Stimulated activated naive CD8-positive, alpha-beta T cell treated with anti-CD3 and anti-CD28 coated beads, Interleukin-15, amount 100 ng/mL, for 72 hours (primary cell): Measurements from ENCODE around the gene FBXW7.
A peak's percentile ranks its signal among the peaks of the same experiment; 100 is the strongest.

Source experiments
- ATAC-seq: fragments of 150-1000 bp; cut with Tn5 transposase; 2 replicates; pipeline ENCODE4 v1.10.0; 2021; ENCODE audit warnings: mild to moderate bottlenecking, moderate library complexity
- DNase-seq, 2 donors: peaks; one replicate each; pipeline ENCODE4 v3.0.0; 2021 to 2022
- H3K27ac Mint-ChIP-seq, 2 donors: one replicate each; pipeline ENCODE4 v1.8.0; 2022; ENCODE audit warnings: mild to moderate bottlenecking in 2 of 2, mixed read lengths in 2 of 2, moderate library complexity in 2 of 2
- H3K27me3 Mint-ChIP-seq: one replicate; pipeline ENCODE4 v1.8.0; 2022; ENCODE audit warnings: mixed read lengths
- H3K4me1 Mint-ChIP-seq: one replicate; pipeline ENCODE4 v1.8.0; 2022; ENCODE audit warnings: mild to moderate bottlenecking, mixed read lengths
- H3K4me3 Mint-ChIP-seq, 2 donors: one replicate each; pipeline ENCODE4 v1.8.0; 2022; ENCODE audit warnings: mild to moderate bottlenecking in 2 of 2, mixed read lengths in 2 of 2, moderate library complexity in 1 of 2
- H3K9me3 Mint-ChIP-seq, 2 donors: one replicate each; pipeline ENCODE4 v1.8.0; 2022; ENCODE audit warnings: mixed read lengths in 2 of 2

FBXW7 gene

GRCh38 chr4:152417673-152418072, 118.2 kb downstream of the FBXW7 start:
- H3K27me3 Mint-ChIP-seq: no peaks in the 10 kb centered on the region
- H3K4me1 Mint-ChIP-seq: peaks cover 29% of the 10 kb centered on the region
- H3K27ac Mint-ChIP-seq: no peak overlapping the region
- no peak for ATAC-seq
- no peaks in the 10 kb centered on the region for H3K9me3 Mint-ChIP-seq
- no peak for DNase-seq
- no peak overlapping the region for H3K4me3 Mint-ChIP-seq

DNA sequence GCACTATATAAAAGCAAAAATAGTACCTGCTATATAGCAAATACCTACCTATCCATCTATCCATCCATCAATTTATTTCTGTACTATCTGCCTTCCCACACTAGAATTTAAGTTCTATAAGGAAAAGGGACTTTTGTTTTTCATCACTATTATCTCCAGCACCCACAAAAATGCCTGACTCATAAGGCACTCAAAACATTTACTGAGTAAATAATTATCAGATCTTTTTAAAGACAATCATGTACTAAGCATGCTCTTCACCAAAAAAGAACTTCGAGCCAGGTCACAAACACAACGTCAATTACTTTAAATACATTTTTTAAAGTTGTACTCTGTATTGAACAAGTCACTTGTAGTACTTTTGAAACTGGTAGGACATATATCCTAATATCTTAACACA, 119.9 kb downstream of the FBXW7 start:
- ATAC-seq (no peak), DNase-seq (no peak)
- Mint-ChIP-seq H3K4me1 (peaks cover 22% of the 10 kb centered on the region), H3K9me3 (no peaks in the 10 kb centered on the region), H3K27ac (peak overlapping the region in 1 of 2 donors; percentile 24), H3K27me3 (no peaks in the 10 kb centered on the region), H3K4me3 (no peak overlapping the region)

- DNase-seq (peak; percentile 11 to 14), ATAC-seq (peak; percentile 43)
- no peak overlapping the region for H3K4me3 Mint-ChIP-seq
- H3K4me1 Mint-ChIP-seq: peaks cover 6% of the 10 kb centered on the region
- H3K27me3 Mint-ChIP-seq: no peaks in the 10 kb centered on the region
- H3K27ac Mint-ChIP-seq: no peak overlapping the region
- H3K9me3 Mint-ChIP-seq: no peaks in the 10 kb centered on the region
Measured at GRCh38 chr4:152408514-152409327, 127.2 kb downstream of the FBXW7 start.

DNA sequence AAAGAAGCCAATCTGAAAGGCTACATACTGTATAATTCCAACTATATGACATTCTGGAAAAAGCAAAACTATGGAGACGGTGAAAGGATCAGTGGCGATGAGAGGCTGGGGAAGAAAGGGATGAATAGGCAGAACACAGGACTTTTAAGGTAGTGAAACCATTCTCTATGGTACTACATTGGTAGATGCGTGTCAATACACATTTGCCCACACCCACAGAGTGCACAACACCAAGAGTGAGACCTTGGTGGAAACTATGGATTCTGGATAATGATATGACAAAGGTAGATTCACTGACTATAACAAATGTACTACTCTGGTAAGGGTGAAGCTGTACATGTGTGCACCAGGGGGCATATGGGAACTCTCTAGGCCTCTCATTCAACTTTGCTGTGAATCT, 134.5 kb downstream of the FBXW7 start:
- no peaks in the 10 kb centered on the region for H3K27me3 Mint-ChIP-seq
- DNase-seq (no peak), ATAC-seq (no peak)
- no peak overlapping the region for H3K4me3 Mint-ChIP-seq
- H3K27ac Mint-ChIP-seq: no peak overlapping the region
- H3K4me1 Mint-ChIP-seq: peaks cover 31% of the 10 kb centered on the region
- no peaks in the 10 kb centered on the region for H3K9me3 Mint-ChIP-seq

GRCh38 chr4:152399246-152399645, 136.6 kb downstream of the FBXW7 start:
- Mint-ChIP-seq H3K9me3 (no peaks in the 10 kb centered on the region), H3K27ac (no peak overlapping the region), H3K27me3 (no peaks in the 10 kb centered on the region), H3K4me3 (no peak overlapping the region), H3K4me1 (peaks cover 43% of the 10 kb centered on the region)
- DNase-seq: no peak
- peak; percentile 33 for ATAC-seq

GRCh38 chr4:152398060-152398459, 137.8 kb downstream of the FBXW7 start:
- no peak for ATAC-seq
- H3K4me3 Mint-ChIP-seq: no peak overlapping the region
- no peaks in the 10 kb centered on the region for H3K9me3 Mint-ChIP-seq
- H3K27ac Mint-ChIP-seq: no peak overlapping the region
- no peak for DNase-seq
- peaks cover 50% of the 10 kb centered on the region for H3K4me1 Mint-ChIP-seq
- no peaks in the 10 kb centered on the region for H3K27me3 Mint-ChIP-seq

- ATAC-seq: no peak
- H3K9me3 Mint-ChIP-seq: no peaks in the 10 kb centered on the region
- no peak overlapping the region for H3K27ac Mint-ChIP-seq
- H3K4me3 Mint-ChIP-seq: no peak overlapping the region
- peaks cover 40% of the 10 kb centered on the region for H3K4me1 Mint-ChIP-seq
- no peaks in the 10 kb centered on the region for H3K27me3 Mint-ChIP-seq
- no peak for DNase-seq
Measured at GRCh38 chr4:152394791-152395190, 141.1 kb downstream of the FBXW7 start.

- peak overlapping the region in 1 of 2 donors; percentile 12 for H3K27ac Mint-ChIP-seq
- no peak for DNase-seq
Measured at GRCh38 chr4:152392079-152392478, 143.8 kb downstream of the FBXW7 start.

GRCh38 chr4:152390216-152390615, 145.7 kb downstream of the FBXW7 start:
- Mint-ChIP-seq H3K4me3 (no peak overlapping the region), H3K27me3 (no peaks in the 10 kb centered on the region), H3K27ac (peak overlapping the region in 1 of 2 donors; percentile 31), H3K4me1 (peaks cover 21% of the 10 kb centered on the region), H3K9me3 (no peaks in the 10 kb centered on the region)
- DNase-seq (no peak), ATAC-seq (no peak)

More at GRCh38 chr4:152392079-152392478, 143.8 kb downstream of the FBXW7 start:
- no peaks in the 10 kb centered on the region for H3K27me3 Mint-ChIP-seq
- H3K9me3 Mint-ChIP-seq: no peaks in the 10 kb centered on the region
- no peak overlapping the region for H3K4me3 Mint-ChIP-seq
- H3K4me1 Mint-ChIP-seq: peaks cover 29% of the 10 kb centered on the region
- no peak for ATAC-seq

GRCh38 chr4:152389359-152389758, 146.5 kb downstream of the FBXW7 start:
- DNase-seq (no peak), ATAC-seq (no peak)
- H3K27me3 Mint-ChIP-seq: no peaks in the 10 kb centered on the region
- no peaks in the 10 kb centered on the region for H3K9me3 Mint-ChIP-seq
- H3K4me1 Mint-ChIP-seq: peaks cover 15% of the 10 kb centered on the region
- H3K4me3 Mint-ChIP-seq: no peak overlapping the region
- H3K27ac Mint-ChIP-seq: no peak overlapping the region

GRCh38 chr4:152385551-152385950, 150.3 kb downstream of the FBXW7 start:
- H3K4me3 Mint-ChIP-seq: no peak overlapping the region
- DNase-seq: no peak
- no peak overlapping the region for H3K27ac Mint-ChIP-seq

DNA sequence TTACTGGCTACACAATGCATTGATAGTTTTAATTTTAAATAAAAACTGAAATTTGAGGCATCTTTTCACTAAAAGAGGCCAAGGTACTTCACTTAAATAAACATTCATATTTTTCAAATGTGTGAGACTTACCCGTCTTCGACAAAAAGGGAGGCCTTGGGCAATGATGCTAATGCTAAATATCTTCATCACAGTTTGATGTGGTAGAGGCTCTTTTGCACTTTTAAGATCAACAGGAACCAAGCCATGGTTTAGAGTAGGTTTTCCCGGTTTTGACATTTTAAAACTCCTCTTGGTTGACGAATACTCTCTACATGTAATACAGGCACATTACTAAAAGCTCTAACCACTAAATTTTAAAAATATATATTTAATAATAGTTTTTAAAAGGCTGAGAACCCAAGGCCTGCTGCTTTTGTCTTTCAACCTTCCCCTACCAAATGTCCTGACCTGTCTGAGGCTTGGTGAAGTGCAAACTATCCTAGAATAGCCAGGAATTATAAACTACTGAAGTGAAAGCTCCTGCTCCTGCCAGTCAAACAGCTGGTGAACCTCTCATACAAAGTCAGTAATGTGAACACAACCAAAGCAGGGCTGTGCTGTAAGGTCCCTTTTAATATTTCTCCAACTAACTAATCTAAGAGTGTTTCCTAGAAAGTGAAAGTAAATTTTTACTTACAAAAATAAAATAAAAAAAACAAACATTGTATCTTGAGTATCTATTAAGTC, 153.7 kb downstream of the FBXW7 start:
- peak overlapping the region; percentile 27 to 90 for H3K27ac Mint-ChIP-seq
- DNase-seq (no peak), ATAC-seq (no peak)
- peak overlapping the region; percentile 59 to 81 for H3K4me3 Mint-ChIP-seq
- H3K27me3 Mint-ChIP-seq: no peaks in the 10 kb centered on the region
- H3K9me3 Mint-ChIP-seq: no peaks in the 10 kb centered on the region
- H3K4me1 Mint-ChIP-seq: peaks cover 14% of the 10 kb centered on the region

More at GRCh38 chr4:152385551-152385950, 150.3 kb downstream of the FBXW7 start:
- H3K9me3 Mint-ChIP-seq: no peaks in the 10 kb centered on the region
- H3K27me3 Mint-ChIP-seq: no peaks in the 10 kb centered on the region
- no peak for ATAC-seq
- peaks cover 14% of the 10 kb centered on the region for H3K4me1 Mint-ChIP-seq

- no peak overlapping the region for H3K27ac Mint-ChIP-seq
- no peak for ATAC-seq
Measured at GRCh38 chr4:152380919-152381318, 155.0 kb downstream of the FBXW7 start.

DNA sequence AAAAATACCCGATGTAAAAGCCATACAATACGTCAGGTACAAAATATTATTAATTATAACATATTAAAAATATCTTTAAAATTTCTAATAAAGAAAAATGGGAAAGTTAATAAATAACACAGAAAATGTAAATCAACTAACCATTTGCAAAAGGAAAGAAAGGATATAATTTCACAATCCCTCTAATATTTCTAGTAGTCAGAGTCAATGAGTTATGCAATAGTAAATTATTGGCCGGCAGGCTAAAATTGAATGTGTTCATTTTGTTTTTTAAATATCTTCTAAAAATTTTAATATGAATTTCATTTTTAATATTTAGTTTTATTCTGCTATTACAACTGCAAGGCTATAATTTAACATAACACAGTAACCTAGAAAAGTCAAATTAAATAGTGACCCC, 155.7 kb downstream of the FBXW7 start:
- Mint-ChIP-seq H3K4me1 (peaks cover 14% of the 10 kb centered on the region), H3K27me3 (no peaks in the 10 kb centered on the region), H3K27ac (no peak overlapping the region), H3K4me3 (no peak overlapping the region), H3K9me3 (no peaks in the 10 kb centered on the region)
- ATAC-seq (no peak), DNase-seq (no peak)

More at GRCh38 chr4:152380919-152381318, 155.0 kb downstream of the FBXW7 start:
- peaks cover 14% of the 10 kb centered on the region for H3K4me1 Mint-ChIP-seq
- H3K27me3 Mint-ChIP-seq: no peaks in the 10 kb centered on the region
- H3K9me3 Mint-ChIP-seq: no peaks in the 10 kb centered on the region
- no peak overlapping the region for H3K4me3 Mint-ChIP-seq
- DNase-seq: no peak

- no peaks in the 10 kb centered on the region for H3K9me3 Mint-ChIP-seq
- peak; percentile 31 for ATAC-seq
- H3K27me3 Mint-ChIP-seq: no peaks in the 10 kb centered on the region
- H3K27ac Mint-ChIP-seq: no peak overlapping the region
- H3K4me3 Mint-ChIP-seq: no peak overlapping the region
- peaks cover 15% of the 10 kb centered on the region for H3K4me1 Mint-ChIP-seq
- DNase-seq: no peak
Measured at GRCh38 chr4:152374606-152375285, 161.1 kb downstream of the FBXW7 start.

DNA sequence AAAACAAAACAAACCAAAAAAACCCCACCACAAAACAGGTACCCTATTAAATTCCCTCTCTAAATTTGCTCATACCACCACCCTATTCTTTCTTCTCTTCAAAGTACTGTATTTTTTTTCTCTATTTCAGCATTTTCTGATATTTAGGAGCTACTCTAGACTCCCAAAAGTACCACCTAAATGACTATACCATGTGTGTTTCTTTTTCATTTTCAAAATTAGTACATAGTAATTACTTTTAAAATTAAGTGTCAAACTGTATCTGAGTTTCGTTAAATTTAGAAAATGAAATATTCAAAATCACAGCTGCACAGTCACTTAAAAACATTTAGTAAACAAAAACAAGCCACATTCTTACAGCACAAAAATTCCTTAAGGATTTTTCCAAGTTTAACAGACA, 161.7 kb downstream of the FBXW7 start:
- no peak for ATAC-seq
- DNase-seq: no peak
- Mint-ChIP-seq H3K9me3 (no peaks in the 10 kb centered on the region), H3K4me3 (no peak overlapping the region), H3K4me1 (peaks cover 15% of the 10 kb centered on the region), H3K27ac (peak overlapping the region in 1 of 2 donors; percentile 14), H3K27me3 (no peaks in the 10 kb centered on the region)
